ENCODE data around the gene SPIN1.

DNA sequence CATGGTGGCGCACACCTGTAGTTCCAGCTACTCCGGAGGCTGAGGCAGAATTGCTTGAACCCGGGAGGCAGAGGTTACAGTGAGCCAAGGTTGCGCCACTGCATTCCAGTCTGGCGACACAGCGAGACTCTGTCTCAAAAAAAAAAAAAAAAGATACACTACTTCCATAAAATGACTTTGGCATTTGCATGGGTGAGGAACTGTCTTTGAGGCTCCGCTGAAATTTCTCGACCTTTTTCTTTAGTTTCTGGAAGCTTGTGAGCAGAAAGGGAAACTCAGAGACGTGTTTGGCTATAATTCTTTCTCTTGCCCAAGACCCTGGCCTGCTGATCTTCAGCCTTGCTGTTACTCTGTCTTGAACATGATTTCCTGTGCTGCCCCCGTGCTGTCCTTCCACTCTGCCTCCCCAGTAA lies 37.3 kb downstream of the SPIN1 start:
- TF ChIP-seq POLR2A (IDR thresholded peaks at IDR 0.05): no peak
- TF ChIP-seq, protein P1, sequence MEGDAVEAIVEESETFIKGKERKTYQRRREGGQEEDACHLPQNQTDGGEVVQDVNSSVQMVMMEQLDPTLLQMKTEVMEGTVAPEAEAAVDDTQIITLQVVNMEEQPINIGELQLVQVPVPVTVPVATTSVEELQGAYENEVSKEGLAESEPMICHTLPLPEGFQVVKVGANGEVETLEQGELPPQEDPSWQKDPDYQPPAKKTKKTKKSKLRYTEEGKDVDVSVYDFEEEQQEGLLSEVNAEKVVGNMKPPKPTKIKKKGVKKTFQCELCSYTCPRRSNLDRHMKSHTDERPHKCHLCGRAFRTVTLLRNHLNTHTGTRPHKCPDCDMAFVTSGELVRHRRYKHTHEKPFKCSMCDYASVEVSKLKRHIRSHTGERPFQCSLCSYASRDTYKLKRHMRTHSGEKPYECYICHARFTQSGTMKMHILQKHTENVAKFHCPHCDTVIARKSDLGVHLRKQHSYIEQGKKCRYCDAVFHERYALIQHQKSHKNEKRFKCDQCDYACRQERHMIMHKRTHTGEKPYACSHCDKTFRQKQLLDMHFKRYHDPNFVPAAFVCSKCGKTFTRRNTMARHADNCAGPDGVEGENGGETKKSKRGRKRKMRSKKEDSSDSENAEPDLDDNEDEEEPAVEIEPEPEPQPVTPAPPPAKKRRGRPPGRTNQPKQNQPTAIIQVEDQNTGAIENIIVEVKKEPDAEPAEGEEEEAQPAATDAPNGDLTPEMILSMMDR (IDR thresholded peaks at IDR 0.05): no peak
